NCI-H2081 treated with DMSO at 0.1 percent for 48 hours (cell line): ENCODE data around the gene CTNNA3.

Source experiments
- DNase-seq: peaks from one replicate; lab custom pipeline; 2025; lab: John Stamatoyannopoulos, UW

The CTNNA3 gene

GRCh38 chr10:66931949-66932343 is 764.0 kb downstream of the CTNNA3 start:
- DNase-seq, result no peak

DNA sequence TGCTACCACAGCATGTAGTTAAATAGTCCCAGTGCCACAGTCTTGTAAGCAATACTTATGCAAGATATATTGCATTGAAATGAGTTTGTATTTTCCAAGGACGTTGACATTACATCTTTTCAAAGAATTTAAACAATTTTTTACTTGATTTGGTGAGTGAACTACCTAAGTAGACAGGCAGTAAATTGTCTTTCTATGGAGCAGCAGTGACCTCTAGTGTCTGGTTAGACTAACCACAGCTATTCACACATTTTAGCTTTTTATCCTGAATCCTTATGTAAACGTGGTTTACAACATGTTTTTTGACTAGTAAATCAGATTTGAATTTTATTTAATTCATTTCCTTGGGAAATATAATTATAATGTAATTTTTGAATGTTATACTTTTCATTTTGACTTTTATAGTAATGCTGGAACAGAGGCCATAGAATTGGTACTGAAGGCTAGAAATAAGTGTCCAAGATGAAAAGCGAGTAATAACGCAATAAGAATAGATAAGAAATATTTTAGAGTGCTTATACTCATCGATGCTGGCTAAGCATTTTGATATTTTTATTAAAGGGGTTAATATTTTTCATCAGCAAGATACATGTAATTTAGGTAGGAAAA is 764.6 kb downstream of the CTNNA3 start:
- peak; percentile 2 for DNase-seq

DNA sequence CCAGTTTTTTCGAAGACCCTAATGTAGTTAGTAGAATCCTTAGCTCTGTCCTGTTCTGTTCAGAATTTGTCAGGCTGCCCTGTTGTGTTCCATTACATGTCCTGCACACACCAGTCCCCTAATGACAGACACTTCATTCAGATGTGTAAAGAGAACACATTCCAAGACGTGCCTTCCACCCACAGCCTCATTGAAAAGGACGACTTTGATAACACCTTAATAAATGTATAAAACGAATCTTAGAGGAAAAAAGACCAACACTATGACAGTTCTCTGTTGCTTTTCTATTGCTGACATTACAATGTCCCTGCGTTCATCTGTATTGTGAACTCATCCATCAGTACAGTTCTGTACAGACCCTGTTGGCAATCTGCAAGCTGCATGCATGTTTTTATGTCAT is 766.6 kb downstream of the CTNNA3 start:
- no peak for DNase-seq

GRCh38 chr10:66928776-66929175 is 767.2 kb downstream of the CTNNA3 start:
- no peak for DNase-seq

DNA sequence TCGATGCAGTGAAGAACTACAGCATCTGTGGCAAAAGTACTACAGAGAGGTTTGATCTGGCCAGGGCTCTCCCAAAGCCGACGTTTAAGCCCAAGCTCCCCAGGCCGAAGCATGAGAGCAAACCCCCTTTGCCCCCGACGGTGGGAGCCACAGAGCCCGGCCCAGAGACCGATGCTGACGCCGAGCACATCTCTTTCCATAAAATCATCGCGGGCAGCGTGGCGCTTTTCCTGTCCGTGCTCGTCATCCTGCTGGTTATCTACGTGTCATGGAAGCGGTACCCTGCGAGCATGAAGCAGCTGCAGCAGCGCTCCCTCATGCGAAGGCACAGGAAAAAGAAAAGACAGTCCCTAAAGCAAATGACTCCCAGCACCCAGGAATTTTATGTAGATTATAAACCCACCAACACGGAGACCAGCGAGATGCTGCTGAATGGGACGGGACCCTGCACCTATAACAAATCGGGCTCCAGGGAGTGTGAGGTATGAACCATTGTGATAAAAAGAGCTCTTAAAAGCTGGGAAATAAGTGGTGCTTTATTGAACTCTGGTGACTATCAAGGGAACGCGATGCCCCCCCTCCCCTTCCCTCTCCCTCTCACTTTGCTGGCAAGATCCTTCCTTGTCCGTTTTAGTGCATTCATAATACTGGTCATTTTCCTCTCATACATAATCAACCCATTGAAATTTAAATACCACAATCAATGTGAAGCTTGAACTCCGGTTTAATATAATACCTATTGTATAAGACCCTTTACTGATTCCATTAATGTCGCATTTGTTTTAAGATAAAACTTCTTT is 767.8 kb downstream of the CTNNA3 start:
- no peak for DNase-seq

- DNase-seq, result no peak
Observed at GRCh38 chr10:66927251-66927935, 768.6 kb downstream of the CTNNA3 start.

GRCh38 chr10:66926841-66927240 is 769.2 kb downstream of the CTNNA3 start:
- DNase-seq, result no peak

DNA sequence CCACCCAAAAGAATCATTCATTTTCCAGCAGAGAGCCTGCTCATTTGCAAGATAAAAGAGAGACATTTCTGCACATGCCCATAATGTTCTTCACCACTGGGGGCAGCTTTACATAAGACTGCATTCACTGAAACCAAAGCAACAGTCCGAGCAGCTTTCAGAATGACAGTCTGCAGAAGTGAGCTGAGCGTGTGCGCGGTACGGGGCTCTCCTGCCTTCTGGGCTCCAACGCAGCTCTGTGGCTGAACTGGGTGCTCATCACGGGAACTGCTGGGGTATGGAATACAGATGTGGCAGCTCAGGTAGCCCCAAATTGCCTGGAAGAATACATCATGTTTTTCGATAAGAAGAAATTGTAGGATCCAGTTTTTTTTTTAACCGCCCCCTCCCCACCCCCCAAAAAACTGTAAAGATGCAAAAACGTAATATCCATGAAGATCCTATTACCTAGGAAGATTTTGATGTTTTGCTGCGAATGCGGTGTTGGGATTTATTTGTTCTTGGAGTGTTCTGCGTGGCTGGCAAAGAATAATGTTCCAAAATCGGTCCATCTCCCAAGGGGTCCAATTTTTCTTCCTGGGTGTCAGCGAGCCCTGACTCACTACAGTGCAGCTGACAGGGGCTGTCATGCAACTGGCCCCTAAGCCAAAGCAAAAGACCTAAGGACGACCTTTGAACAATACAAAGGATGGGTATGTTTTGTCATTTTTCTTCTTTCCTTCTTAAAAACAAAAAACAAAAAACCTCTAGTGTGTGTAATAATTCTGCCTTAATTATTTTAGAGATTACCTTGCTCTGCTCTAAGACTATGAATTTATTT is 769.9 kb downstream of the CTNNA3 start, which contains the start of gene LRRTM3:
LRRTM3 (plus strand) TSS at position 141 of the 820 bp plus-strand sequence.
- DNase-seq, result peak; percentile 44

GRCh38 chr10:66925373-66925772 is 770.6 kb downstream of the CTNNA3 start:
- DNase-seq, result no peak

- no peak for DNase-seq
Observed at GRCh38 chr10:66924674-66925345, 771.2 kb downstream of the CTNNA3 start.

DNA sequence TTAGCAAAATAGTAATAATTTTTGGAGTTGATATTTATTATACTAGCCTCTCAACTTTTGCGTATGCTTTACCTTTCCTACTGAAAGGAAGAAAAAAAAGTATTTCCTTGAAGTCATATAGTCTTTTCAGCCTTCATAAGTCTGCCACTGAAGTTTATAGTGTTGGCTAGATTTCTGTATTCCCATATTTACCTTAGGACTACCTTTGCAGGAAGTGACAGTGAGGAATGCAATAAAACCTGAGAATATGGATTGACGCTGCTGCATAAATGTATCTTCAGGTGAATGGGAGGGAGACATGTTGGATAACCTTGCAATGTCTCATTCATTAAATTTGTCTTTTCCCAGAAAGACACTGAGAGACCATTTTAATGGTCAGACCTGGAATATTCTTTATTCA is 776.7 kb downstream of the CTNNA3 start:
- DNase-seq, result no peak

GRCh38 chr10:66917104-66917503 is 778.9 kb downstream of the CTNNA3 start:
- no peak for DNase-seq

DNA sequence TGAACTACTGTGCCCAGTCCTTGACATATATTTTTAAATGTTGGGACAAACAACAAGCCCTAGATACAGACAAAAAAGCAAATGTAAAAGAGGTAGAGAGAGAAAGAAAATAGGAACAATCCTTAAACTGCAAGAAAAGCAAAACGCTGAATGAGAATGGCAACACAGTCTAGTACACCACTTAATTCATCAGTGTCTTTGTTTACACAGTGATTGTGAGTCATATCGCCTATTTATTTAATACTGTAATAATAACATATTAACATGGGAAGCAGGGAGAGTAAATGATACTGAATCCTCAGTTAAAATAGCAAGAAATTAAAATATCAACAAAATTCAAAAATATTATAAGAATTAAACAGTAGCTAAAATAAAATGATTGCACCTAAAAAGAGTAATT is 780.0 kb downstream of the CTNNA3 start:
- no peak for DNase-seq

GRCh38 chr10:66910671-66911070 is 785.3 kb downstream of the CTNNA3 start:
- no peak for DNase-seq

- no peak for DNase-seq
Observed at GRCh38 chr10:66892871-66893270, 803.1 kb downstream of the CTNNA3 start.

DNA sequence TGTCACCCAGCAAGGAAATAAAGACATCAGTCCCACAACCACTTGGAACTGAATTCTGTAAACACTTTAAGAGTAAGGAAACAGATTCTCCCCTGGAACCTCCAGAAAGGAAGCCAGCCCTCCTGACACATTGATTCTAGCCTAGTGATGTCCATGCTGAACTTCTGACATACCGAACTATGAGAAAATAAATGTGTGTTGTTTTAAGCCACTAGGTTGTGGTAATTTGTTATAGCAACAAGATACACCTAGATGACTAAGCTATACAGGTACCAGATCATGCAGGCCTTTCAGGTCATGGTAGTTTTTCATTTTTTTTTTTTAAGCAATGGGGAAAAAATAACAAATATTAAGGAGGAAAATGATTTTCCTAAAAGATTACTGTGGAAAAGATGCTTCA is 807.8 kb downstream of the CTNNA3 start:
- no peak for DNase-seq

DNA sequence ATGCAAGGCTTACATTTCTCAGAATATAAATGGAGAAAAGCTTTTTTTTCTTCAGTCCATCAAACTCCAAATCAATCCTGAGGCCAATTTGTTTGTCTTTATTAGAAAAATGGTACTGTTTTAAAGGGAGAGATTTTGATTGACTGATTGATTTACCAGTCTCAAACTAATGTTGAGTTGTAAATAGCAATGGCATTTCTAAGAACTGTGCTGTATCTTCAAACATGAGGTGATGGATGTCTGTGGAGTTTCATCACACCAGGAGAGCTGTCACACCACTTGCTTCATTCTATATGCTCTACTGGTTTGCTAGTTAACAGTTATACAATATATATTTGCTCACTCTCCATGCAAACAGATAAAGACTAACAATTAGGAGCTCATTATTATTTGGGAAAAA is 809.1 kb downstream of the CTNNA3 start:
- no peak for DNase-seq

- DNase-seq, result no peak
Observed at GRCh38 chr10:66882271-66882670, 813.7 kb downstream of the CTNNA3 start.

- no peak for DNase-seq
Observed at GRCh38 chr10:66881814-66882213, 814.2 kb downstream of the CTNNA3 start.

DNA sequence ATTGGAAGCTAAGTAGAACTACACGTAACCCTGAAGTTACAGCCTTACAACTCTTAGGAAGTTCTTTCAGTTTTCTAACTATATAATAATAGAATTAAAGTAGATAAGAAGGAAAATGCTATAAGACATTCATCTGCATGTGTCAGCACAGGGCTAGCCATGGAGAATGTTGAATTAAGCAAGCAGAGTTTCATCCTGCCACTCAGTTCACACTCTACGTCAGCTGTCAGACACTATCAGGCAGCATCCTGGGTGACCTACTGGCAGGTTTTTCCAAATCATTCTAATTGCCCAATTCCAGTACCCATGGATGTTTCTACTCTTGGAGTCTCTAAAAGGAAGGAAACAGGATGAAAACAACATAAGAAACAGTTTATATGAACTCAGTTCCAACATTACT is 815.2 kb downstream of the CTNNA3 start:
- DNase-seq, result no peak

DNA sequence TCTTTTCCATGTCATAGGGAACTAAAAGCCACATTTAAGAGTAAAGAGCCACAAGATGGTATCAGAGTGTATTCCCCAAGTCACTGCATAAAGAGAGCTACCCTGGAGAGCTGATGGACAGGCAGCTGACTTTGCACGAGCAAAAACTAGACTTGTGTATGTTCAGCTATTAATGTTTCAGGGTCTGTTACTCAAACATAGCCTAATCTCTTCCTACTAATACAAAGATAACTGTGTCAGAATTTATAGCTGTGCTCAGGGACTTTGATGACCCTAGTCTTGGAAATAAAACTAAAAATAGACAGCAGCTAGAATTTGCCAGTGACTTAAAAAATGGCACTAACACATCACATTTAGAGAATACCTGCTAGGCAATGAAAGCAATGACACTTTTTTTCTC is 815.7 kb downstream of the CTNNA3 start:
- no peak for DNase-seq

- no peak for DNase-seq
Observed at GRCh38 chr10:66877361-66877760, 818.6 kb downstream of the CTNNA3 start.
